Naive thymus-derived CD4-positive, alpha-beta T cell (primary cell): ENCODE data around the gene FBRS. TPM values are rescaled to one million over a fixed set of nuclear protein-coding genes. Genes with fewer than 3 reads are reported as not detected.
A peak's percentile ranks its signal among the peaks of the same experiment; 100 is the strongest.
"Not testable (repeated sequence)": the region's sequence is repeated elsewhere in the genome, so short reads cannot be mapped to it uniquely, and the experiment has no call there.

Experiments
- ATAC-seq: fragments of 150-1000 bp; cut with Tn5 transposase; 2 replicates; pipeline ENCODE4 v1.10.0; 2021; ENCODE audit warnings: mild to moderate bottlenecking, moderate library complexity
- CTCF ChIA-PET: fragments of 350-600 bp; sonication (Branson Sonifier 250); formaldehyde crosslinking; loops from one replicate; lab custom pipeline; 2021; ENCODE audit warnings: antibody characterized with exemption; lab: Charles Lee
- POLR2A ChIA-PET: fragments of 350-600 bp; sonication (Branson Sonifier 250); formaldehyde crosslinking; loops from one replicate; lab custom pipeline; 2021; ENCODE audit warnings: antibody characterized with exemption, inconsistent platforms; lab: Charles Lee
- DNase-seq, 9 donors: peaks; one replicate each; pipeline versions ENCODE4 v3.0.0 to v3.0.0-alpha.2; 2020 to 2022; ENCODE audit warnings: mixed read lengths in 1 of 9
- H3K27ac ChIP-seq: one replicate; pipeline ENCODE4 v1.7.0; 2013; ENCODE audit warnings: mild to moderate bottlenecking, low read depth, low read length, moderate library complexity
- H3K27me3 ChIP-seq, 2 donors: one replicate each; pipeline ENCODE4 v1.7.0; 2013; ENCODE audit warnings: low read length in 2 of 2, mild to moderate bottlenecking in 2 of 2, moderate library complexity in 2 of 2; ENCODE audit not compliant: control insufficient read depth in 2 of 2, insufficient read depth in 2 of 2
- H3K36me3 ChIP-seq, 3 experiments: 1 replicate in 2 of 3; 2 replicates in 1 of 3; pipeline ENCODE4 v1.7.0; 2013; ENCODE audit warnings: low read length in 3 of 3, mild to moderate bottlenecking in 3 of 3, moderate library complexity in 1 of 3; ENCODE audit not compliant: insufficient read depth in 3 of 3, control insufficient read depth in 2 of 3
- H3K4me1 ChIP-seq, 2 donors: one replicate each; pipeline ENCODE4 v1.7.0; 2013; ENCODE audit warnings: low read length in 2 of 2, mild to moderate bottlenecking in 2 of 2, moderate library complexity in 1 of 2; ENCODE audit not compliant: control insufficient read depth in 2 of 2, insufficient read depth in 2 of 2
- H3K4me3 ChIP-seq: 2 replicates; pipeline ENCODE4 v1.7.0; 2013; ENCODE audit warnings: mild to moderate bottlenecking, low read length
- H3K9me3 ChIP-seq, 3 experiments: 1 replicate in 2 of 3; 2 replicates in 1 of 3; pipeline ENCODE4 v1.7.0; 2013; ENCODE audit warnings: low read length in 3 of 3; ENCODE audit not compliant: control insufficient read depth in 2 of 3
- H3K27ac Mint-ChIP-seq, 9 donors: one replicate each; pipeline ENCODE4 v1.8.0; 2020 to 2022; ENCODE audit warnings: mixed read lengths in 9 of 9, mild to moderate bottlenecking in 8 of 9, moderate library complexity in 5 of 9, inconsistent platforms in 2 of 9
- H3K27me3 Mint-ChIP-seq, 5 donors: one replicate each; pipeline ENCODE4 v1.8.0; 2021 to 2022; ENCODE audit warnings: mixed read lengths in 5 of 5, mild to moderate bottlenecking in 1 of 5
- H3K36me3 Mint-ChIP-seq, 5 donors: one replicate each; pipeline ENCODE4 v1.8.0; 2020 to 2022; ENCODE audit warnings: mixed read lengths in 5 of 5, mild to moderate bottlenecking in 3 of 5, inconsistent platforms in 1 of 5
- H3K4me1 Mint-ChIP-seq, 7 donors: one replicate each; pipeline ENCODE4 v1.8.0; 2020 to 2022; ENCODE audit warnings: mixed read lengths in 7 of 7, mild to moderate bottlenecking in 3 of 7, inconsistent platforms in 1 of 7
- H3K4me3 Mint-ChIP-seq, 10 donors: one replicate each; pipeline ENCODE4 v1.8.0; 2020 to 2022; ENCODE audit warnings: mild to moderate bottlenecking in 10 of 10, mixed read lengths in 10 of 10, moderate library complexity in 6 of 10, inconsistent platforms in 2 of 10
- H3K9me3 Mint-ChIP-seq, 11 donors: one replicate each; pipeline ENCODE4 v1.8.0; 2020 to 2022; ENCODE audit warnings: mixed read lengths in 11 of 11, mild to moderate bottlenecking in 4 of 11, inconsistent platforms in 1 of 11, moderate library complexity in 1 of 11
- intact Hi-C, 2 donors: fragments of 100-400 bp; cut with micrococcal nuclease; formaldehyde crosslinking; loops; one replicate each; pipeline ENCODE4 v1.15.1; 2023
- polyA plus RNA-seq, 2 donors: library from polyadenylated mRNA; unstranded; fragments of 300-500 nt; fragmentation: Illumina TruSeq; gene quantifications; one replicate each; pipeline ENCODE4 v1.2.3, GENCODE V29; 2021
- total RNA-seq, 6 experiments: library from RNA in 5 of 6; stranded (reverse) in 5 of 6; gene quantifications; 1 replicate in 5 of 6; 2 replicates in 1 of 6; pipeline ENCODE4 v1.2.3 and lab custom pipeline; 2021 to 2026

The FBRS gene
- total and polyA plus RNA-seq, 7 experiments from 2014 or later: 2.6 to 174 (median 158) TPM

DNA sequence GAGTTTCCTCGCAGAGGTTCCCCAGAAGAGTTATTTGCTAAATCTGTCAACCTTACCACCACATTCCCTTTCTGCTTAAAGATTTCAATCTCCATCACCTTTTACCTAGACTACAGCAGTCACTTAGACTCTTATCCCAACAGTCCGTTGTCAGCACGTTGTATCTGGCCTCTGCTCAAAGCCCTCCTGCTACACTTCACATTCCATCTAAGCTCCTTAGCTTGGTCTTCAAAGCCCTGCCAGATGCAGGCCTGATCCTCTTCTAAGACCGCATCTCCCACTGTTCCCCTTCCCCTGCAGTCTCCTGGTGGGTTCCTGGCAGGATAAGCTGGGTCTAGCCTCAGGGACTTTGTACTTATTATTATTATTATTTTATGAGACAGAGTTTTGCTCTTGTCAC lies 30.5 kb downstream of the FBRS start:
- ChIA-PET CTCF (no interaction called here), POLR2A (no interaction called here)
- H3K27ac Mint-ChIP-seq: no peak overlapping the region
- intact Hi-C loops: no loop called here
- DNase-seq: no peak
- peaks cover 6 to 13% (median 9%) of the 10 kb centered on the region in 7 donors for H3K4me1 Mint-ChIP-seq
- Histone ChIP-seq H3K27ac (no peak overlapping the region), H3K36me3 (no peaks in the 10 kb centered on the region), H3K4me1 (peaks cover 0 to 6% of the 10 kb centered on the region in 2 donors), H3K4me3 (no peak overlapping the region), H3K27me3 (no peaks in the 10 kb centered on the region), H3K9me3 (no peaks in the 10 kb centered on the region)
- H3K9me3 Mint-ChIP-seq: no peaks in the 10 kb centered on the region
- ATAC-seq: no peak
- peaks cover 0 to 2% (median 0%) of the 10 kb centered on the region in 5 donors for H3K27me3 Mint-ChIP-seq
- no peaks in the 10 kb centered on the region for H3K36me3 Mint-ChIP-seq
- H3K4me3 Mint-ChIP-seq: no peak overlapping the region

GRCh38 chr16:30691907-30692306 lies 33.7 kb downstream of the FBRS start:
- Mint-ChIP-seq H3K36me3 (no peaks in the 10 kb centered on the region), H3K27ac (no peak overlapping the region), H3K27me3 (no peaks in the 10 kb centered on the region), H3K9me3 (no peaks in the 10 kb centered on the region), H3K4me1 (peaks cover 11 to 22% (median 15%) of the 10 kb centered on the region in 7 donors), H3K4me3 (no peak overlapping the region)
- Histone ChIP-seq H3K9me3 (no peaks in the 10 kb centered on the region), H3K36me3 (no peaks in the 10 kb centered on the region), H3K4me1 (peaks cover 0 to 9% of the 10 kb centered on the region in 2 donors), H3K27ac (no peak overlapping the region), H3K4me3 (no peak overlapping the region), H3K27me3 (no peaks in the 10 kb centered on the region)
- intact Hi-C loops: loop anchor here in 1 of 2 donors (10.0 kb wide), 1 partner anchor 597 kb away; the partner anchor contains the start of genes TBX6 and YPEL3
- CTCF ChIA-PET: interaction anchor here (0.6 kb wide), 1 partner anchor 200 kb away, joined by 3 read pairs; no protein-coding TSS in a partner anchor
- no peak for DNase-seq
- no peak for ATAC-seq
- POLR2A ChIA-PET: interaction anchor here (0.6 to 1.4 kb wide), 3 partner anchors 32 to 42 kb away, joined by 3 to 7 read pairs (median 5); no protein-coding TSS in a partner anchor

GRCh38 chr16:30692396-30693064 lies 34.3 kb downstream of the FBRS start:
- no peak overlapping the region for H3K4me3 ChIP-seq
- no peaks in the 10 kb centered on the region for H3K36me3 Mint-ChIP-seq

DNA sequence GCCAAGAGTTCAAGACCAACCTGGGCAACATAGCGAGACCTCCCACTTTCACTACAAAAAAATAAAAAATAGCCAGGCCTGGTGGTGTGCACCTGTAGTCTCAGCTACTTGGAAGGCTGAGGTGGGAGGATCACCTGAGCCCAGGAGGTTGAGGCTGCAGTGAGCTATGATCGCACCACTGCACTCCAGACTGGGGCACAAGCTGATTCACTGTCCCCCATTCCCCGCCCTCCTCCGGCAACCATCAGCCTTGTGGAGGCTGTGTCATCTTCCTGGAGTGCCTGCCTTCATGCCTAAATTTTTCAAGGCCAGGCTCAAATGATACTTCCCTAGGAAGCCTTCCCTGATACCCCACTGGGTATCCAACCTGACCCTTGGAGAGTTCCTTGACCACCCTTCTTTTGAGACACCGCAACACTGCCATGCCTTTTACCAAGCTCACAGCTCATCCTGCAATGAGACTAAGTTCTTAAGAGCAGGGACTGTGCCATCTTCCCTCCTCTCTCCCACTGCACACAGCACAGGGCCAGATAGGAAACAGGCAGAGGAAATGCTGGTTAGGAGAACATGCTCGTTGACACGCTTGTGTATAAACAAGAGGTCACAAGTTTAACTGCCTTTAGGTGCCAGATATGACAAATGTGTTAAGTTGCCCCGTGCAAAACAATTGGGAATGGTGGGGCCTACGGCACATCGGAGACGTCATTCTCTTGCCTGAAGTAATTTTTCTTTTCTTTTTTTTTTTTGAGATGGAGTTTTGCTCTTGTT lies 36.9 kb downstream of the FBRS start:
- H3K27me3 Mint-ChIP-seq: no peaks in the 10 kb centered on the region
- Histone ChIP-seq H3K36me3 (peaks cover 0 to 7% (median 3%) of the 10 kb centered on the region in 3 experiments), H3K9me3 (no peaks in the 10 kb centered on the region), H3K27ac (no peak overlapping the region), H3K4me1 (peaks cover 15 to 28% of the 10 kb centered on the region in 2 donors), H3K27me3 (no peaks in the 10 kb centered on the region), H3K4me3 (no peak overlapping the region)
- ChIA-PET POLR2A (interaction anchor here (0.6 to 6.2 kb wide), 6 partner anchors 22 to 1490 kb away, joined by 3 to 113 read pairs (median 3); partner anchors contain the start of genes ALDOA, FBRS and PRR14), CTCF (interaction anchor here (0.6 to 5.2 kb wide), 5 partner anchors 34 to 213 kb away, joined by 3 to 50 read pairs (median 4); partner anchors contain the start of genes FBRS and PRR14)
- peaks cover 0 to 3% (median 0%) of the 10 kb centered on the region in 11 donors for H3K9me3 Mint-ChIP-seq
- H3K27ac Mint-ChIP-seq: peak overlapping the region in 3 of 9 donors; percentile 13 to 80 (median 17)
- H3K4me1 Mint-ChIP-seq: peaks cover 25 to 44% (median 34%) of the 10 kb centered on the region in 7 donors
- H3K36me3 Mint-ChIP-seq: peaks cover 0 to 8% (median 0%) of the 10 kb centered on the region in 5 donors
- ATAC-seq: no peak
- DNase-seq: no peak
- intact Hi-C loops: loop anchor here (1.0 to 10.0 kb wide), 8 partner anchors 37 to 762 kb away; partner anchors contain the start of genes FBRS (in 2 of the 2), ARMC5 (in 1 of the 2), DCTPP1 (in 1 of the 2) and TBX6 (in 1 of the 2)
- peak overlapping the region in 1 of 10 donors; percentile 57 for H3K4me3 Mint-ChIP-seq

More at GRCh38 chr16:30692396-30693064, 34.3 kb downstream of the FBRS start:
- no peak overlapping the region for H3K4me3 Mint-ChIP-seq
- no peak overlapping the region for H3K27ac ChIP-seq
- DNase-seq (no peak), ATAC-seq (no peak)
- H3K27ac Mint-ChIP-seq: peak overlapping the region in 2 of 9 donors; percentile 2 to 20
- peaks cover 16 to 27% (median 21%) of the 10 kb centered on the region in 7 donors for H3K4me1 Mint-ChIP-seq
- H3K4me1 ChIP-seq: peaks cover 3 to 16% of the 10 kb centered on the region in 2 donors
- no peaks in the 10 kb centered on the region for H3K9me3 ChIP-seq
- no peaks in the 10 kb centered on the region for H3K9me3 Mint-ChIP-seq
- intact Hi-C loops: loop anchor here in 1 of 2 donors (10.0 kb wide), 1 partner anchor 598 kb away; the partner anchor contains the start of genes TBX6 and YPEL3
- no peaks in the 10 kb centered on the region for H3K27me3 Mint-ChIP-seq
- no peaks in the 10 kb centered on the region for H3K36me3 ChIP-seq
- no peaks in the 10 kb centered on the region for H3K27me3 ChIP-seq
- ChIA-PET CTCF (interaction anchor here (0.6 to 3.3 kb wide), 4 partner anchors 41 to 275 kb away, joined by 3 to 25 read pairs (median 4); partner anchors contain the start of genes PRR14 and ZNF764), POLR2A (interaction anchor here (0.9 to 1.4 kb wide), 3 partner anchors 28 to 37 kb away, joined by 4 to 7 read pairs (median 5); no protein-coding TSS in a partner anchor)

- Histone ChIP-seq H3K36me3 (peaks cover 7 to 19% (median 8%) of the 10 kb centered on the region in 3 experiments), H3K4me1 (peaks cover 15 to 36% of the 10 kb centered on the region in 2 donors)
- H3K27ac Mint-ChIP-seq: peak overlapping the region in 2 of 9 donors; percentile 38 to 100
- not testable (repeated sequence) for H3K27ac ChIP-seq, H3K4me3 ChIP-seq, DNase-seq, ATAC-seq, H3K27me3 Mint-ChIP-seq, H3K9me3 Mint-ChIP-seq, H3K4me3 Mint-ChIP-seq, H3K27me3 ChIP-seq, H3K9me3 ChIP-seq
- peaks cover 29 to 50% (median 44%) of the 10 kb centered on the region in 7 donors for H3K4me1 Mint-ChIP-seq
- H3K36me3 Mint-ChIP-seq: peaks cover 0 to 13% (median 3%) of the 10 kb centered on the region in 5 donors
- ChIA-PET CTCF (interaction anchor here (0.8 to 5.2 kb wide), 7 partner anchors 36 to 267 kb away, joined by 3 to 50 read pairs (median 4); partner anchors contain the start of genes DCTPP1, FBRS and PRR14), POLR2A (interaction anchor here (0.6 to 6.2 kb wide), 16 partner anchors 9 to 889 kb away, joined by 3 to 113 read pairs (median 4); partner anchors contain the start of genes FBRS, KAT8, PRR14 and ZNF688)
- intact Hi-C loops: loop anchor here in 1 of 2 donors (5.0 to 10.0 kb wide), 2 partner anchors 602 to 761 kb away; partner anchors contain the start of genes ARMC5, TBX6 and YPEL3
These were observed 38.4 kb downstream of the FBRS start for GRCh38 chr16:30696646-30697045.
